Osteocyte (in vitro differentiated cells): Measurements from ENCODE around the gene HSD3B1. TPM values are rescaled to one million over a fixed set of nuclear protein-coding genes. Genes with fewer than 3 reads are reported as not detected.

Experiments
- DNase-seq: peaks from one replicate; pipeline ENCODE4 v3.0.0; 2021; ENCODE audit warnings: mixed read lengths; ENCODE audit not compliant: unreplicated experiment; ENCODE audit errors: extremely low spot score
- H3K27ac Mint-ChIP-seq: one replicate; pipeline ENCODE4 v1.8.0; 2021; ENCODE audit warnings: mild to moderate bottlenecking, mixed read lengths; ENCODE audit not compliant: unreplicated experiment
- H3K27me3 Mint-ChIP-seq: one replicate; pipeline ENCODE4 v1.8.0; 2021; ENCODE audit warnings: mixed read lengths; ENCODE audit not compliant: unreplicated experiment
- H3K36me3 Mint-ChIP-seq: one replicate; pipeline ENCODE4 v1.8.0; 2021; ENCODE audit warnings: mixed read lengths; ENCODE audit not compliant: unreplicated experiment
- H3K4me1 Mint-ChIP-seq: one replicate; pipeline ENCODE4 v1.8.0; 2021; ENCODE audit warnings: mixed read lengths; ENCODE audit not compliant: unreplicated experiment
- H3K4me3 Mint-ChIP-seq: one replicate; pipeline ENCODE4 v1.8.0; 2021; ENCODE audit warnings: mild to moderate bottlenecking, moderate library complexity, mixed read lengths; ENCODE audit not compliant: unreplicated experiment
- H3K9me3 Mint-ChIP-seq: one replicate; pipeline ENCODE4 v1.8.0; 2021; ENCODE audit warnings: mixed read lengths; ENCODE audit not compliant: unreplicated experiment
- CTCF ChIP-seq: fragments of 200-600 bp; sonication (generic); IDR thresholded peaks from 2 replicates; pipeline ENCODE4 v1.5.0; 2021; ENCODE audit warnings: antibody characterized with exemption, mild to moderate bottlenecking, moderate library complexity
- total RNA-seq: library from RNA; stranded (reverse); gene quantifications from 2 replicates; pipeline ENCODE4 v1.2.1, GENCODE V29; 2021

HSD3B1 gene
- total RNA-seq, 1 donor from 2014 or later: not detected

GRCh38 chr1:119467857-119468668, 38.9 kb upstream of the HSD3B1 start:
- H3K9me3 Mint-ChIP-seq: no peaks in the 10 kb centered on the region
- H3K36me3 Mint-ChIP-seq: no peaks in the 10 kb centered on the region
- TF ChIP-seq CTCF: no peak
- no peak overlapping the region for H3K27ac Mint-ChIP-seq
- DNase-seq: no peak
- no peak overlapping the region for H3K4me3 Mint-ChIP-seq
- H3K4me1 Mint-ChIP-seq: no peaks in the 10 kb centered on the region
- peaks cover 23% of the 10 kb centered on the region for H3K27me3 Mint-ChIP-seq

- Mint-ChIP-seq H3K4me3 (no peak overlapping the region), H3K36me3 (no peaks in the 10 kb centered on the region), H3K27me3 (peaks cover 17% of the 10 kb centered on the region), H3K27ac (no peak overlapping the region), H3K4me1 (no peaks in the 10 kb centered on the region), H3K9me3 (no peaks in the 10 kb centered on the region)
- DNase-seq: no peak
- TF ChIP-seq CTCF: no peak
Observed at GRCh38 chr1:119469741-119470140, 37.3 kb upstream of the HSD3B1 start.

DNA sequence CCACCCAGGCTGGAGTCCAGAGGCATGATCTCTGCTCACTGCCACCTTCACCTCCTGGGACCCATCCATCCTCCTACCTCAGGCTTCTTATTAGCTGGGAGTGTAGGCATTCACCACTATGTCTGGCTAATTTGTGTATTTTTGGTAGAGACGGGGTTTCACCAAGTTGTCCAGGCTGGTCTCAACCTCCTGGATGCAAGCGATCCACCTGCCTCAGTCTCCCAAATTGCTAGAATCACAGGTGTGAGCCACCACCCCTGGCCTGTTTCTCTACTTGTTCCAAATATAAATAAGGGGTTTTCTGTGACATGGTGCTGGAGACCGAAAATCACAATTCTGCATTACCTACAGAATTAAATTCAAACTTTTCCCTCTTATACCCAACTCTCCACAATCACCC, 36.6 kb upstream of the HSD3B1 start:
- Mint-ChIP-seq H3K4me1 (no peaks in the 10 kb centered on the region), H3K27me3 (peaks cover 20% of the 10 kb centered on the region), H3K4me3 (no peak overlapping the region), H3K9me3 (no peaks in the 10 kb centered on the region), H3K27ac (no peak overlapping the region), H3K36me3 (no peaks in the 10 kb centered on the region)
- DNase-seq: no peak
- no peak for TF ChIP-seq CTCF

DNA sequence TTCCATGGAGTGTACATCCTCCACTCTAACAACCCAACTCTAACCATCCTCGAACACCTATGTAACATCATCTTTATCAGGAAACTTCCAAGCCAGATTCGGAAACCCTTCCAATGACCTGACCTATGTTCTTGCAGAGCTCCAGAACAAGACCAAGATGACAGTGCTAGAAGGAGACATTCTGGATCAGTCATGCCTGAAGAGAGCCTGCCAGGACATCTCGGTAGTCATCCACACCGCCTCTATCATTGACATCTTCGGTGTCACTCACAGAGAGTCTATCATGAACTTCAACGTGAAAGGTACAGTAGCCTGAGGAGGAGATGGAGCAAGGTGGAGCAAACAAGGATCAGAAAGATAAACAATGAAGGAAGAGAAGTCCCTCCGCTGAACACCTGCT, 36.1 kb upstream of the HSD3B1 start:
- Mint-ChIP-seq H3K27me3 (peaks cover 20% of the 10 kb centered on the region), H3K4me1 (peaks cover 1% of the 10 kb centered on the region), H3K4me3 (no peak overlapping the region), H3K27ac (no peak overlapping the region), H3K36me3 (no peaks in the 10 kb centered on the region), H3K9me3 (no peaks in the 10 kb centered on the region)
- no peak for DNase-seq
- no peak for TF ChIP-seq CTCF

DNA sequence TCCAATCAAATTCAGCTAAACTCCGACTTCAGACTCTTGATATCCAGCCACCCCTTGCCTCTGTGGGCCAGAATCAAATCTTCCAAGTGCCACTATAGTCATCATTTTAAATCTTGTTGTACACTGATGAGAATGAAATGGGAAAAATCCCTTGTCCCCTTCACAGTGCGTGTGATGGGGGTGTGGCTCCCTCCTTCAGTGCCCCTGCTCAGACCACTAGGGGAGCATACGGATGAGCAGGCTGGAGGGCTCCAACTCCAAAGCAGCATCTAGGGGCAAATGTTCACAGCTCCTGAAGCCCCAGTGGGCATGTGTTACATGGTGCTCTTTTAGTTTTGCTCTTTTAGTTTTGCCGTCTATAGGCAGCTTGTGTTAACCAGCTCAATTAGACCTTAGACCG, 35.4 kb upstream of the HSD3B1 start:
- no peak overlapping the region for H3K4me3 Mint-ChIP-seq
- no peak for DNase-seq
- TF ChIP-seq CTCF: no peak
- peaks cover 3% of the 10 kb centered on the region for H3K4me1 Mint-ChIP-seq
- H3K9me3 Mint-ChIP-seq: no peaks in the 10 kb centered on the region
- H3K27me3 Mint-ChIP-seq: peaks cover 20% of the 10 kb centered on the region
- H3K27ac Mint-ChIP-seq: no peak overlapping the region
- H3K36me3 Mint-ChIP-seq: no peaks in the 10 kb centered on the region
